HepG2 (cell line): Measurements from ENCODE around the gene TM4SF18. TPM values are rescaled to one million over a fixed set of nuclear protein-coding genes. Genes with fewer than 3 reads are reported as not detected.

Source experiments
- AGO1 ChIP-seq: fragments of 200-400 bp; formaldehyde crosslinking; IDR thresholded peaks from 2 replicates; pipeline ENCODE4 v1.6.1; 2017; ENCODE audit warnings: mild to moderate bottlenecking, low read depth, low read length, moderate library complexity; ENCODE audit not compliant: poor library complexity, severe bottlenecking
- CCAR2 ChIP-seq: fragments of 200-400 bp; formaldehyde crosslinking; optimal IDR thresholded peaks from 2 replicates; pipeline ENCODE3; 2018; ENCODE audit warnings: low read depth, mild to moderate bottlenecking, low read length, moderate library complexity
- HIC2 ChIP-seq: sonication (generic); formaldehyde crosslinking; IDR thresholded peaks from 2 replicates; pipeline ENCODE4 v1.9.0; 2022; ENCODE audit warnings: low read depth, missing genetic modification reagents
- KLF6 ChIP-seq: IDR thresholded peaks from 2 replicates; pipeline ENCODE4 v1.8.0; 2016; ENCODE audit warnings: missing biosample characterization, missing genetic modification reagents
- MAZ ChIP-seq, 2 experiments: sonication (generic) in 1 of 2; formaldehyde crosslinking in 1 of 2; IDR thresholded peaks; 2 replicates each; pipeline versions ENCODE4 v1.5.0 to v1.6.1; 2012 to 2020; ENCODE audit warnings: low read depth in 2 of 2, mild to moderate bottlenecking in 2 of 2, borderline replicate concordance in 1 of 2, improper control_type of control experiment in 1 of 2, low read length in 1 of 2, missing genetic modification reagents in 1 of 2, moderate library complexity in 1 of 2
- NBN ChIP-seq: fragments of 450-650 bp; conservative IDR thresholded peaks from 2 replicates; pipeline ENCODE4 v1.6.1; 2017
- SAP130 ChIP-seq: IDR thresholded peaks from 2 replicates; pipeline ENCODE4 v1.6.1; 2016; ENCODE audit warnings: low read depth
- SOX13 ChIP-seq, 3 experiments: fragments of 450-650 bp in 1 of 3; sonication (generic) in 1 of 3; formaldehyde crosslinking in 1 of 3; IDR thresholded peaks in 2 of 3; conservative IDR thresholded peaks in 1 of 3; 2 replicates each; pipeline versions ENCODE4 v1.5.0 to v1.6.1; 2016 to 2020; ENCODE audit warnings: antibody characterized with exemption in 1 of 3, mild to moderate bottlenecking in 1 of 3, missing compliant biosample characterization in 1 of 3, missing genetic modification reagents in 1 of 3, moderate library complexity in 1 of 3
- ZBTB7B ChIP-seq: sonication (generic); formaldehyde crosslinking; IDR thresholded peaks from 2 replicates; pipeline ENCODE4 v1.4.0; 2020; ENCODE audit warnings: missing genetic modification reagents
- ZFAT ChIP-seq: sonication (generic); formaldehyde crosslinking; conservative IDR thresholded peaks from 2 replicates; pipeline ENCODE4 v1.8.1; 2023; ENCODE audit warnings: missing genetic modification reagents, inconsistent platforms
- ZNF136 ChIP-seq: sonication (generic); formaldehyde crosslinking; IDR thresholded peaks from 2 replicates; pipeline ENCODE4 v1.8.1; 2022; ENCODE audit warnings: low read depth, mild to moderate bottlenecking, moderate library complexity, missing genetic modification reagents
- ZNF143 ChIP-seq: sonication (generic); formaldehyde crosslinking; IDR thresholded peaks from 2 replicates; pipeline ENCODE4 v1.4.0; 2020; ENCODE audit warnings: missing genetic modification reagents
- ZNF326 ChIP-seq: sonication (generic); formaldehyde crosslinking; IDR thresholded peaks from 2 replicates; pipeline ENCODE4 v1.4.0; 2020; ENCODE audit warnings: missing genetic modification reagents, borderline replicate concordance
- ZNF709 ChIP-seq: sonication (generic); formaldehyde crosslinking; IDR thresholded peaks from 2 replicates; pipeline ENCODE4 v1.5.0; 2020; ENCODE audit warnings: mild to moderate bottlenecking, missing genetic modification reagents
- ZSCAN25 ChIP-seq: sonication (generic); formaldehyde crosslinking; IDR thresholded peaks from 2 replicates; pipeline ENCODE4 v1.8.0; 2022; ENCODE audit warnings: mild to moderate bottlenecking, missing genetic modification reagents
- polyA plus RNA-seq, 8 experiments: library from polyadenylated mRNA; depleted of rRNA in 3 of 8; stranded (reverse) in 7 of 8; unstranded in 1 of 8; fragments of >200 nt; fragmentation: Illumina TruSeq in 4 of 8; extraction: Trizol in 4 of 8; gene quantifications; 2 replicates each; pipeline versions ENCODE4 v1.2.1 to v1.2.3, GENCODE V29; 2011 to 2016; ENCODE audit warnings: low read depth in 4 of 8, missing spikeins in 1 of 8, mixed read lengths in 1 of 8; ENCODE audit not compliant: insufficient read depth in 1 of 8
- total RNA-seq, 5 experiments: library from RNA; depleted of rRNA; stranded (reverse); fragments of >200 nt; fragmentation: Illumina TruSeq; extraction: Trizol; gene quantifications; 2 replicates each; pipeline ENCODE4 v1.2.3, GENCODE V29; 2016; ENCODE audit warnings: low read depth in 1 of 5
- TF ChIP-seq, protein P1 (sequence below): sonication (generic); formaldehyde crosslinking; IDR thresholded peaks from 2 replicates; pipeline ENCODE4 v1.4.0; 2020; ENCODE audit warnings: mild to moderate bottlenecking, missing genetic modification reagents
- TF ChIP-seq, protein P2 (sequence below): sonication (generic); formaldehyde crosslinking; IDR thresholded peaks from 2 replicates; pipeline ENCODE4 v1.4.0; 2020; ENCODE audit warnings: missing genetic modification reagents, borderline replicate concordance

Gene TM4SF18
- total and polyA plus RNA-seq, 2 of the 13 experiments (the other 11 are each of a cell fraction or from before 2014, with no cell fraction given): 0.15 TPM; not detected in 1

- TF ChIP-seq HIC2 (CRISPR knock-in tag) (no peak), CCAR2 (no peak), ZNF326 (no peak), AGO1 (no peak), NBN (no peak), ZFAT (no peak), SOX13 (IDR thresholded peaks at IDR 0.05) (no peak), SOX13 (CRISPR knock-in tag; conservative IDR thresholded peaks at IDR 0.05 in 1 of 2, IDR thresholded peaks at IDR 0.05 in 1 of 2) (no peak; a peak in 1 of 4 replicates), ZSCAN25 (CRISPR knock-in tag) (no peak), ZNF143 (CRISPR knock-in tag) (no peak), SAP130 (CRISPR knock-in tag) (no peak), KLF6 (CRISPR knock-in tag) (no peak), ZBTB7B (no peak), ZNF136 (no peak), ZNF709 (CRISPR knock-in tag) (no peak), MAZ (IDR thresholded peaks at IDR 0.05; ENCODE audit: borderline replicate concordance, low read depth, low read length) (no peak), MAZ (CRISPR knock-in tag; IDR thresholded peaks at IDR 0.05; ENCODE audit: low read depth) (no peak)
- TF ChIP-seq, protein P1, sequence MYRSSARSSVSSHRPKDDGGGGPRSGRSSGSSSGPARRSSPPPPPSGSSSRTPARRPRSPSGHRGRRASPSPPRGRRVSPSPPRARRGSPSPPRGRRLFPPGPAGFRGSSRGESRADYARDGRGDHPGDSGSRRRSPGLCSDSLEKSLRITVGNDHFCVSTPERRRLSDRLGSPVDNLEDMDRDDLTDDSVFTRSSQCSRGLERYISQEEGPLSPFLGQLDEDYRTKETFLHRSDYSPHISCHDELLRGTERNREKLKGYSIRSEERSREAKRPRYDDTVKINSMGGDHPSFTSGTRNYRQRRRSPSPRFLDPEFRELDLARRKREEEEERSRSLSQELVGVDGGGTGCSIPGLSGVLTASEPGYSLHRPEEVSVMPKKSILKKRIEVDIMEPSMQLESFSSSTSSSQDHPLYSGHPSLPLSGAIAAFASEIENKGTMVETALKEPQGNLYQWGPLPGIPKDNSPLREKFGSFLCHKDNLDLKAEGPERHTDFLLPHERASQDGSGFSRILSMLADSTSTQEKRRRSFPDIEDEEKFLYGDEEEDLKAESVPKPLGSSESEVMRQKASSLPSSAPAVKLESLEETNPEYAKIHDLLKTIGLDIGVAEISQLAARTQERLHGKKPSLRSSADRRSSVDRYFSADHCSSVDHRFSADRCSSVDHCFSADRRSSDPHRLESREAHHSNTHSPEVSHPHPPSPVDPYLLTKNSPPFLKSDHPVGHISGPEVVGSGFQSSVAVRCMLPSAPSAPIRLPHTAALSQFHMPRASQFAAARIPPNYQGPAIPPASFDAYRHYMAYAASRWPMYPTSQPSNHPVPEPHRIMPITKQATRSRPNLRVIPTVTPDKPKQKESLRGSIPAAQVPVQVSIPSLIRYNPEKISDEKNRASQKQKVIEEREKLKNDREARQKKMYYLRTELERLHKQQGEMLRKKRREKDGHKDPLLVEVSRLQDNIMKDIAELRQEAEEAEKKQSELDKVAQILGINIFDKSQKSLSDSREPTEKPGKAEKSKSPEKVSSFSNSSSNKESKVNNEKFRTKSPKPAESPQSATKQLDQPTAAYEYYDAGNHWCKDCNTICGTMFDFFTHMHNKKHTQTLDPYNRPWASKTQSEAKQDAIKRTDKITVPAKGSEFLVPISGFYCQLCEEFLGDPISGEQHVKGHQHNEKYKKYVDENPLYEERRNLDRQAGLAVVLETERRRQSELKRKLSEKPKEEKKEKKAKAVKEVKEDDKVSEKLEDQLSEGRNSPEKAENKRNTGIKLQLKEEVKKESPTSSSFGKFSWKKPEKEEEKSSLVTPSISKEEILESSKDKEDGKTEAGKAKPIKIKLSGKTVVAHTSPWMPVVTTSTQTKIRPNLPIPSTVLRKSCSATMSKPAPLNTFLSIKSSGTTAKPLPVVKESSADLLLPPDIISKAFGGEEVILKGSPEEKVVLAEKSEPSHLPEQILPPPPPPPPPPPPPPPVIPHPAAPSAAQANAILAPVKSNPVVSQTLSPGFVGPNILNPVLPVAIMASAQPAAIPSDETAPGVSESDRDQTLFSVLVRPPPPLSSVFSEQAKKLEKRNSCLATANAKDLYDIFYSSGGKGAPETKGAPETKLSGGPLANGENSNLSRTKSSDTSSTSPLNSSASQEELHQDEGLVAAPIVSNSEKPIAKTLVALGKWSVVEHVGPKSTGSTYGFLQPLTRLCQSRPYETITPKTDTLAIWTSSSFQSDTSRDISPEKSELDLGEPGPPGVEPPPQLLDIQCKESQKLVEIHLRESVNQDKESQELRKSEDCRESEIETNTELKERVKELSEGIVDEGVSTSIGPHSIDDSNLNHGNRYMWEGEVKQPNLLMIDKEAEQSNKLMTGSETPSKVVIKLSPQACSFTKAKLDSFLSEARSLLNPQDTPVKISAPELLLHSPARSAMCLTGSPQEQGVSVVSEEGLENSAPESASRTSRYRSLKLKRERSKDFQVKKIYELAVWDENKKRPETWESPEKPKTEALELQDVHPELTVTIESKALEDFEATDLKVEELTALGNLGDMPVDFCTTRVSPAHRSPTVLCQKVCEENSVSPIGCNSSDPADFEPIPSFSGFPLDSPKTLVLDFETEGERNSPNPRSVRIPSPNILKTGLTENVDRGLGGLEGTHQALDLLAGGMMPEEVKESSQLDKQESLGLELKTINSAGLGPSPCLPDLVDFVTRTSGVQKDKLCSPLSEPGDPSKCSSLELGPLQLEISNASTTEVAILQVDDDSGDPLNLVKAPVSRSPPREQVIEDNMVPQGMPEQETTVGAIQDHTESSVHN (CRISPR knock-in tag): no peak
- TF ChIP-seq, protein P2, sequence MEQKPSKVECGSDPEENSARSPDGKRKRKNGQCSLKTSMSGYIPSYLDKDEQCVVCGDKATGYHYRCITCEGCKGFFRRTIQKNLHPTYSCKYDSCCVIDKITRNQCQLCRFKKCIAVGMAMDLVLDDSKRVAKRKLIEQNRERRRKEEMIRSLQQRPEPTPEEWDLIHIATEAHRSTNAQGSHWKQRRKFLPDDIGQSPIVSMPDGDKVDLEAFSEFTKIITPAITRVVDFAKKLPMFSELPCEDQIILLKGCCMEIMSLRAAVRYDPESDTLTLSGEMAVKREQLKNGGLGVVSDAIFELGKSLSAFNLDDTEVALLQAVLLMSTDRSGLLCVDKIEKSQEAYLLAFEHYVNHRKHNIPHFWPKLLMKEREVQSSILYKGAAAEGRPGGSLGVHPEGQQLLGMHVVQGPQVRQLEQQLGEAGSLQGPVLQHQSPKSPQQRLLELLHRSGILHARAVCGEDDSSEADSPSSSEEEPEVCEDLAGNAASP: no peak
Observed at GRCh38 chr3:149369991-149370866, 36.8 kb upstream of the TM4SF18 start (continued).
